ENCODE data around the gene RGS6.

RGS6 gene

DNA sequence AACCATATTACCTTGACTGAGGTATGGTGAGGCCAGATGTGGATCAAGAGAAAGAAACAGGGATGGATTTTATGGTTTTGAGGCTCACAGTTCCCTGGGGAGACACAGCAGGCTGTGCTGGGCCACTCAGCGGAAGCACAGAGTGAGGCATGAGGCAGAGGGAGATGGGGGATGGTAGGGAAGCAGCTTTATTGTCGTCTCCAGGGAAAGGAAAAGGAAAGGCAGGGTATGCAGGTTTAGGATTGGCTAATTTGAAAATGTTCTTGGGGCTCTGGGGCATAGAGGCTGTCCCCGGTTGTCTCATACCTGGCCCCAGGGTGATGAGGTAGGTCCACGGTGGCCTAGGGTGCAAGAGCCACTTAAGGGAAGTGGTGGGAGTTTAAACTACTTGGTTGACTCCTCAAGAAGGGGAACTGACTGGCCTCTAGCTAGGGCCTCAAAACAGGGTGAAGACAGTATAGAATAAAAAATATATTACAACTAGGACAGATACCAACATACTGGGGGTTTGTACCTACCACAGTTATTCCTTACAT is 322.8 kb downstream of the RGS6 start:
- DNase-seq: no peak

DNA sequence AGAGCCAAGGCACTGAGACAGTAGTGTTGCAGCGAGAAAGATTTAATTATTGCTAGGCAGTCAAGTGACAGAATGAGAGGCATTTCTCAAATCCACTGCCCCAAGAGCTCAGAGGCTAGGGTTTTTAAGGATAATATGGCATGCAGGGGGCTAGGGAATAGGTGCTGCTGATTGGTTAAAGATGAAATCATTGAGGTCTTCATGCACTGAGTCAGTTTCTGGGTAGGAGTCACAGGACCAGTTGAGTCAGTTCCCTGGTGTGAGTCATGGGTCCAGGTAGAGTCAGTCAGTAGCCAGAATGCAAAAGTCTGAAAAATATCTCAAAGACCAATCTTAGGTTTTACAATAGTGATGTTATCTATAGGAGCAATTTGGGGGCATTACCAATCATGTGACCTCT is 323.8 kb downstream of the RGS6 start:
- no peak for DNase-seq

DNA sequence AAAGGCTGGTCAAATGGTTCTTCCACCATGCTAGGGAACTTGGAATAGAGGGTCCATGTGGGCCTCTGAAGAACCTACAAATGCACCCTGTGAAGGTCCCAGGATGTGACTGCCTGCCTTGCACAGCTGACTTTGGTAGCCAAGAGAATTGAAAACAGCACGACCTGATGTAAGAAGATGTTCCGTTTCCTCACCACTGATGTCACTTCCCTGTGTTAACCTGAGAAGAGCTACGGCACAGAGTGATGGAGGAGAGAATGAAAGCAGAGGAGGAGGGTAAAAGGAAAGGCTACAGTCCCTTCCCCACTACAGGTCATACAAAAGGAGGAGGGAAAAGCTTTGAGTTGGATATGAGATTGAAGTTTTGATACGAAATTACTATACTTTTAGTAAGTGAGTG is 328.8 kb downstream of the RGS6 start:
- no peak for DNase-seq

DNA sequence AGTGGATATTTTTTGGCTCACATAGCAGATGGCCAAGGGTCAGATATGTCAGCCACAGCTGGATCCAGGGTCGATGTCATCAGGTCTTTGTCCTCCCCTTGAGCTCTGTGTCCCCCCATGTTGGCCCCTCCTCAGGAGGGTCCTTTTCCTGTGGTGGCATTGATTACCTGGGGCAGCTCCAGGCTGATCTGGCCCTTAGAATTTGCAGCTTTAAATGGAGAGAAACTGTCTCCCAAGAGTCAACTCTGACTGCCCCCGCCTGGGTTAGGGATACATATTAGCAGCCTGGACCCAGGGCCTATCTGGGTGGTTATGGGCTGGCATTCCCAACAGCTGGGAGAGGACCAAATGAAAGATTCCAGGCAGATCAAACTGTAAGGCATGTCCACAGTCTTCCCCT is 330.5 kb downstream of the RGS6 start:
- no peak for DNase-seq

DNA sequence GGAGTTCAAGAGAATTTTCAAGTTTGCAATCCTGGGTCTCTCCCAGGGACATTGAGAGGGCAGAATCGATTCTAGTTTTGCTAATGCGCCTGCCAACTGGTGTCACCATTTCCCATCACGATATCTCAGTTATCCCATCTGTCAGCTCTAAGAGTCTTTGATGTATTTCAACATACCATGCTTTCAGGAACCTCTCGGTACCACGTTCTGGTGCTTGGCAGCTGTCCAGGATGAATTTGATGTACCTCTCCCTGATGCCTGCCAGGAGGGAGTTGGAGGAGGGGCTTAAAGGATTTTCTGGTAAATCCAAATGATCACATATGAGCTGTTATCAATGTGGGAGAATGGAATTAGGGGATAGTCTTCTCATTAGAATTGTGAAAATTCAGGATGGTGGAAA is 332.5 kb downstream of the RGS6 start:
- no peak for DNase-seq

DNA sequence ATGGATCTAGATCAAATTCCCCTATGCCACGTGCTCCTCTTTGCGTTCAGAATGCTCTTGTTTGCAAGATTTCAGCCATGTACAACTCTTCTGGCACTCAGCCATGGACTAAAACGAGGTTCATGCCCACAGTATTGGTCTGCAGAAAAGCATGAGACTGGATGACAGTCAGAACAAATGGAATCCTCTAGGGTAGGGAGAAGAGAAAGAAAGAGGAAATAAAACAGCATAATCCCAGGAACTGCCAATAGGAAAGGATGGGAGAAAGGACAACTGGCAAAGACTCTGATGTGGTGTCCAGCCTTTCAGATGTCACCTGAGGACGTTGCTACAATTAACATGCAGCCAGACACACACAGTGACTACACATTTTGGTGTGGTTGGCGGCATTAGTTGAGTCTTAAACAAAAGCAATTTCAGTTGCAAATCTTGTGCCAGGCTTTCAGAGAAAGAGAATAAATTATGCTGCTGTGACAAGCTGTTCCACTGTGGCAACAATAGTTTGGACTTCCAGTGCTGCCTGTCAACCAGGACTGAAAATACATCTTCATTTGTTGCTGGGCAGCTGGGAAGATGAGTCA is 338.0 kb downstream of the RGS6 start:
- no peak for DNase-seq

DNA sequence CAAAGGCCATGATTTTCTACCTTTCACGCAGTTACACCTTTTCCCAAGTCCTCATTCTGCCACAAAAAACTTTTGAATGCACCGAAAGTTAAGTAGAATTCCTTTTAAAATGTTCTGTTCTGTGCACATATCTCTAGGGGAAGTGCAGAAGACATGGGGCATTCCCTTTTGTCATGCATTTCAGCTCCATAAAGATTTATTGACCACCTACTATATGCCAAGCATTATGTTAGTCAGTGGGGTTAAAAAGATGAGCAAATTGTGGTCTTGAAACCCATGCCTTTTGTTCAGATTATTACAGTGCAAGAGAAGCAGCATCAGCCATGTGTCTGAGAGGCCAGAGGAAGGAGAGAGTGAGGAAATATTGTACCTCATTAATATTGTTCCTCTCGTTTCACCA is 338.5 kb downstream of the RGS6 start:
- DNase-seq: no peak

DNA sequence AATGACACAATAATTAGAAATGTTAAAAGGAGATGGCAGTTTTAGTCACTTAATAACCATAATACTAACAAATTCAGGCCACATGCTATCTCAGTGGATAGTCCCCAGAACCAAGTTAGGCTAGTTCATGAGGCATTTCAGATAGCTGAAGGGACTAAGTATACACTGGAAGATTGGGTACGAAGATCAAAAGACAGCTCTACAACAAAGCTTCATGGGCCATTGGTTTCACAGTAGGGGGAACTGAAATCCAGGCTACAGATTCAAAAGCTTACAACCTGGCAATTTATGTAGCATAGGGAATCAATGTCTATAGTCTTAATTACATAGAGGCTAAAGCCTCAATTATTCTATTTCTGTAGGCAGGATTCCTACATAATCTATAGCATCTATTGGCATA is 343.0 kb downstream of the RGS6 start:
- no peak for DNase-seq

DNA sequence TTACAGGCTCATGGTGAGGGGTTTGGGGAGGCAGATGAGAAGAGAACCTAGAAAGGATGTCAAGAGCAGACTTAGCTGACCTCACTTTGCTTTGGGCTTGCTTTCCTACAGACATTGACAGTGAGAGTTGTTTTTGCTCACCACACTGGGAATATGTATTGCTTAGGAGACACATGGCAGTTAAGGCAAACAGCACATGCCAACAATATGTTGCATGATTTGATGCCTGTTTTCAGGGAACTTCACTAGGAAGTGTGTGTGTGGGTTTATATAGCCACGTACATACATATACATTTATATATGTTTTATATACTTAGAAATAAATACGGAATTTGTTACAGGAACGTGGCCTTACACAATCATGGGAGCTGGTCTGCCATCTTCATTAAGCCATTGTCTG is 346.1 kb downstream of the RGS6 start:
- DNase-seq: no peak

DNA sequence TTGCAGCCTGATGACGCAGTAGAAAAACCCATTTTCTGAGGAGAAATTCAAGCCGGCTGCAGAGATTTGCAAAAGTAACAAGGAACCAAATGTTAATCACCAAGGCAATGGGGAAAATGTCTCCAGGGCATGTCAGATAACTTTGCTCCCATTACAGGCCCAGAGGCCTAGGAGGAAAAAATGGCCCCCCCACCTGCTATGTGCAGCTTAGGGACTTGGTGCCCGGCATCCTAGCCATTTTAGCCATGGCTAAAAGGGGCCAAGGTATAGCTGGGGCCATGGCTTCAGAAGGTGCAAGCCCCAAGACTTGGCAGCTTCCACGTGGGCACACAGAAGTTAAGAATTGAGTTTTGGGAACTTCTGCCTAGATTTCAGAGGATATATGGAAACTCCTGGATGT is 351.9 kb downstream of the RGS6 start:
- DNase-seq: no peak

DNA sequence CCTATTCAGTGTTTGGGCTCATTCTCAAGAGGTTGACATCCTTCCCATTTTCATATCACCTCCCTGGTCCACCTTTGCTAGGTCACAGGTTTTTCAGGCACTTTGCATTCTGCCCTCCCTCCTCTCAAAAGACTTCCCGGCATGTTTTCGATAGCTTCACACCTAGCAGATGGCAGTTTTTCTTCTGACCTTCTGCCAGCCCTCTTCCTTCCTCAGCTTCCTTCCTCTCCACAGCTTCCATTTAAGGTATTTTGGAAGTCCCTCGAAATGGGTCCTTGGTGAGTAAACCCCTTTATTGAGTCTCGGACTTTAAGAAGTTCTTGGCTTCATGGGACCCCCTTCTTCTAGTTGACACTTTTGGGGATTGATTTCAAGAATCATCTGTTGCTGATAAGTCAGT is 358.0 kb downstream of the RGS6 start:
- no peak for DNase-seq

DNA sequence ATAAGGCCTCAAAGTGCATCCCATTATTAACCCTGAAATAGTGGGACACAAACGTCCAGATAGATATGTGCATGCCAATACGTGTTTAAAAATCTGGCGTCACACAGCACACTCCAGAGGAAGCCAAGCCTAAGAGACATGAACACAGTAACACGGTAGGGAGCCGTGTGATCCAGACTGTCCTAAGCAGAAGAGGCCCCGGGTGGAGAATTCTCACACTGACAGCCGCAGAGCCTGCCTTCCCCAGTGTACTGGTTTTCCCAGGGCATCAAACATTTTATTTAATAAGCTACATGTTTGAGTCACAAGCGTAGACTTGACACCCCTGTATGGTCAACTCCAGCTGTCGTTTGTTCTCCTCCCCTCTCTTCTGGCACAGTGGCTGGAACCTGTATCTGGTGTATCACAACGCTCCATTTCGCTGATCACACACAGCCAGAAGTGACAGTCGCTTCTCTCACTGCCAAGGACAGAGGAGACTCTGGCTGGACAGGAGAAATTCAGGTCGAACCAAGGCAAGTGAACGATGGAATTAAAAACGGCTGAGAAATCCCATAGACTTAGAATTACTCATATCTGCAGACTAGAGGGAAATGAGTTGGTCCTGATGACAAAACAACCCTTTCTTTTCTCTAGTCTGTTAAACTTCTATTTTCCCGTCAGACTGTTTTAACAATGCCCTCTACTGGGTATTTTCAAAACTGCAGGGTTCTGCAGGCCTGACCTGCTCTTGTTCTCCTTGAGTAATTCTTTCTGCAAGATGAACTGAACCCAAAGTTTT is 359.9 kb downstream of the RGS6 start:
- DNase-seq: no peak

DNA sequence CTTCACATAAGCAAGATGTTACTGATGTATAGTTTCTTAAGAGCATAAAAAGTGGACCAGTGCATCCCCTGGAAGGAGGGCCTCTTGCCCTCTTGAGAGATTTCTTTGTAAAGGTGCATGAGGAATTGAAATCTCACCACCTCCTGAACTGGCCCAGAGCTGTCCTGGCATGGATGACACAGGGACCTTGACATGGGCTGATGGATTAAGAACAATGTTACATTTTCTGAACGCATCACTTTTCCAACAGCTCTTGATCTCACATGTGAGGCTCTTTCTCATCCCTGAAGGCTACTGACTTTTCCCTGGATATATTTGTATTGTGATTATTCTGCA is 360.4 kb downstream of the RGS6 start:
- no peak for DNase-seq

DNA sequence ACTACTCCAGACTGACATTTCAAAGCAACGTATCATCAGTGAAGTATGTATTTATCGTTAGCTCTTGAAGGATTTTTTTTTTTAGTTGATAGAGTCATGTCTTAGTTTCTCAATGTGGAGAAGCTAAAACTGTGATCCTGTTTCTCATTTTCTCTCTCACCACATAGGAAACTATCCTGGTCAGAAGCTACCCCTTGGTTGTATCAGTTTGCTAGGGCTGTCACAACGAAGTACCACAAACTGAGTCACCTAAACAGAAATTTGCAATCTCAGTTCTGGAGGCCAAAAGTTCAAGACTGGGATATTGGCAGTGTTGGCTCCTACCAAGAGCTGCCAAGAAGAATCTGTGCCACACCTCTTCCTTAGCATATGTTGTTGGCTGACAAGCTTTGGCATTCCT is 369.1 kb downstream of the RGS6 start:
- no peak for DNase-seq

DNA sequence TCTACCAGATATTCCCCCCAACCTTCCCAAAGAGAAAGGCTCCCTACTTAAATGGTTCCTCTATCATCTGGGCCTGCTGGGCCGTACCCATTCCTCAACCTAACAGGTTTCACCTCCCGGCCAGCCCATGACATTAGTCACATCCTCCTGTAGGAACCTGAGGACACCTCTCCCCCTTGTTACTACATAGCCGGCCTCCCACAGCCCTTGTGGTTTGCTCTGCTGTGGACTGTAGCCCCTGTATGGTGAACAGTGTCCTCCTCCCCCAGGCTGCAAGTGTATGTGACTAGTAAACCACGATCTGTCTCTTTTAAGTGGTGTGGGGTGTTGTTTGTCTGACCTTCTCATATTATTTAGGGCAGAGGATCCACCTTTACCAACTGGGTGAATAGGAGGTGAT is 371.7 kb downstream of the RGS6 start:
- no peak for DNase-seq

DNA sequence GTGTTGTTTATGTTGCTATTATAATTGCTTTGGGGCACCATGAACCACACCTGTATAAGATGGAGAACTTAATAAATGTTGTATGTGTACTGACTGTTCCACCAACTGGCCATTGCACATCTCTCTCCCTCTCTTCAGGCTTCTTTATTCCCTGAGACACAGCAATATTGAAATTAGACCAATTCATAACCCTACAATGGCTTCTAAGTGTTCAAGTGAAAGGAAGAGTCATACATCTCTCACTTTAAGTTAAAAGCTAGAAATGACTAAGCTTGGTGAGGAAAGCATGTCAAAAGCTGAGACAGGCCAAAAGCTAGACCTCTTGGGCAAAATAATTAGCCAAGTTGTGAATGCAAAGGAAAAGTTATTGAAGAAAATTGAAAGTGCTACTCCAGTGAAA is 373.3 kb downstream of the RGS6 start:
- DNase-seq: no peak

DNA sequence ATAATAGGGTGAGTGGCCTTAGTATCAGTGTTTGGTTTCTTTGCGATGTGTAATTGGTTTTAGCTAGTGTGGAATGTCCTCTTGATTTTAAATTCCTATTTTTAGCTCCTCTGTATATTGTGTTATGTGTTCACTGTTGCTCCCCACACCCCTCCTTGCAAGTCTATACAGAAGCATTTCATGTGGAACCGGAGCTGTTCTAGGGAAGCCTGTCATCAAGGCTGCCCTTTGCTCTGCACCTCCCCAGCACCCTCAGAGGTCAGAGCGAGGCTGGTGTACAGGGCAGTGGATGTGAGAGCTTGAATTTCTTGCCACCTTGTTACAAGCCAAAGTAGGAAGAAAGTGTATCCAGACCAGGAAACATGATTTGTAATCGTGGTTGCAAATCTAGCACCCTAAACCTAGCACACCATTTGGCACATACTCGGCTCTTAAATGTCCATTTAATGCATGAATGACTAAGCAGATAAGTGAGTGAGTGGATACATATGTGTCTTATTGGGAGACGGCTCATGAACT is 376.8 kb downstream of the RGS6 start:
- DNase-seq: no peak

DNA sequence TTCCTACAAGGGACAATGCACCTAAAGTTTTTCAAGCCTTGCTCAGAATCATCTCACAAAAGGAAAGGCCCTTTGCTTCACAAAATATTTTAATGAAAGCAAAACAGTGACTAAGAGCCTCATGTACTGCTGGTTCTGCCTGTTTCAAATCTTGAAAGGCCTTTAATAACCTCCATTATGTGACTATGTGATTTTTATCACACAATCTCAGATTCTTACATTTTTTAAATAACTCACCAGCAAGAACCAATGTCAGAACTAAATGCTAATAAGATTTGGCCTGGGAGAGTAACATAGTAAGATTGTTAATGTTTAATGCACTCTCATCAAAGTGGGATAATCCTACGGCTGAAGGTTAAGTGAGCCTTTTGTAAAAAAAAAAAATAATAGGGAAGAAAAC is 378.9 kb downstream of the RGS6 start:
- DNase-seq: no peak

DNA sequence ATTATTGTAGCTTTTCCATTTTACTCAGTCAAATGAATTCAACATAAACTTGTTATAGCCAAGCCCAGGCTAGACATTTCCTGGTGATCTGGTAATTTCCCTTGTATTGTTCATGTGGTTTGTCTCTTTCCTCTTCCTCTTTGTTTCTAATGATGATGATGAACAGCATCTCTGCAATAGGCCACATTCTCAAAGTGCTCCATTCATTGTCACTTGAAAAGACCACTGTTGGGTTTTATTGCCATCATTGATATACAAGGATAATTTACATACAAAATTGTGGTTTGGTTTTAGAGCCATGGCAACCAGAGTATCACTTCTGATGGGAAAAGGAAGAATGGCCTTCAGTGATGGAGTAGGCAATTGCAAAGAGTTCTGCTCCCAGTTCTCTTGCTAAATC is 379.3 kb downstream of the RGS6 start:
- DNase-seq: no peak

DNA sequence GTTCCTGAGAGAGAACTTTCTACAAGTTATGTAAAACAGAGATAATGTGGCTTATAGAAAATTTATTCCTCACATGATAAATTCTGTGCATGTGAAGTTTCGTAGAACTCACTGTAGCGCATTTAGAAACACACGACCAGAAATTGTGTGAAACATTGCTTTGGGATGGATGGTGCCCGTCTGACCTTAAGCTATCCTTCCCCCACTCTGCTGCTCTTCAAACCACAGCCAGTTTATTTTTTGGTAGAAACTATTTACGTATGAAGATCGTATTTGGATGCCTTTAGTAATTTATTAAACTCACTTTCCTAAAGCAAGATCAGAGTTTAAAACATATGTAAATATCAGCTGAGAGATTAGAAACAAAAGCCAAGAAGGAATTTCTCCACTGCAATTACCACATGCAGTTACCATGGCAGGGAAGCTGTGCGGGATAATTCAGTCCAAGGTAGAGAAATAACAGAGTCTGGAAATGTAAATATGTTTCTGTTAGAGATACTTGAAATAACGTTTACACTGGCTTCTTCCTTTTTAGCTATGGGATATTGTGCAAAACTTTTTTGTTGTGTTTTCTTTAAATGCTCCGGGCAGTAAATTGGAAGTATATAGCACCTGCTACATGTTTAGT is 382.7 kb downstream of the RGS6 start:
- DNase-seq: no peak

DNA sequence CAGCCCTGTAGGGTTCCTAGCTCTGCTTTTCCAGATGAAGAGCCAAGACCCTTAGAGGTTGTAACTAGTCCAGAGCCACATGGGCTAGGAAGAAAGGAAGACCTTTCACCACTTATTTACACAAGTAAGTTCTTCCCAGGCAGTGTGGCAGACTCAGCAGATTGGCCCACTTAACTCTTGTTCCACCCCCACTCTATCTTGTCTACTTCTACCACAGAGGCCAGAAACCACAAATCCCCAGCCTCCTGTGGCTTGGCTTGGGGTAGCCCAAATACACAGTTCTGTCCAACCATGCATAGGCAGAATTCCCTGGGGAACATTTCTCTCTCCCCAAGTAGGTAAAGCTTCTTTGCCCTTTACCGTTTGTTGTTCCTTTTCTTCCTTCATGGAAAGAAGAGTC is 383.5 kb downstream of the RGS6 start:
- no peak for DNase-seq

DNA sequence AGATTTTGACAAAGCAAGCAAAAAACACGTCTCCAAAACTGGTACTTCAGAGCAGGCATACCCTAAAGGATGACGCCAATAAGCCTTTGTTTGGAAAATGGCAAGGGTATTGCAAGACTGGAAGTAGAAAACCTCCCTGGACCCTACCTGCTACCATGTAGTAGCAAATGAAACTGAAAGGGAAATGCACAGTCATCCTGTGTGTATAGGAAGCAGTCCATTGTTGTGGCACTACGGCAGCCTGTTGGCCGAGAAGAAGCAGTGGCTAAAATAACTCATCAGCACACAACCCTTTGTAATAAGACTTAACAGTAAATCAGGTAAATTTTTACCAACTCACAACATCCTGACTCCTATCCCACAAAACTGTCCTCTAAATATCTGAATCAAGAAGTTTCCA is 386.4 kb downstream of the RGS6 start:
- DNase-seq: no peak

DNA sequence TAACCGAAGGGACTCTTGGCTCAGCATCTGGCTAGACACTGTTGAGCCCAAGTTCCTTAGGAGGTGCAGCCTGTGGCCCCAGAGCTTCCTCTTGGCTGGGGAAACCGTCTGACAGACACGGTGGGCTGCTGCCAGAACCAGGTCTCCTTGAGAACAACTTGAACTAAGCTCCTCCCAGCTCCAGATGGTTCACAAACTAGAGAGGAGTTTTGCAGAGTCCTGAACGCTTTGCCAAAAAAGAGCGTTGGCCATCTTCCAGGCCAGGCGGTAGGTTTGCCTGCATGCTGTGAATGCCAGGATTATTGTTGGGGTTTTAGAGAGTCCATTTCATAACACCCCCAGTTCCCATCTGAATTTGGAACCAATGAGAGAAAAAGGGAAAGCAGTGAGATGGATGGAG is 399.8 kb downstream of the RGS6 start:
- DNase-seq: no peak

DNA sequence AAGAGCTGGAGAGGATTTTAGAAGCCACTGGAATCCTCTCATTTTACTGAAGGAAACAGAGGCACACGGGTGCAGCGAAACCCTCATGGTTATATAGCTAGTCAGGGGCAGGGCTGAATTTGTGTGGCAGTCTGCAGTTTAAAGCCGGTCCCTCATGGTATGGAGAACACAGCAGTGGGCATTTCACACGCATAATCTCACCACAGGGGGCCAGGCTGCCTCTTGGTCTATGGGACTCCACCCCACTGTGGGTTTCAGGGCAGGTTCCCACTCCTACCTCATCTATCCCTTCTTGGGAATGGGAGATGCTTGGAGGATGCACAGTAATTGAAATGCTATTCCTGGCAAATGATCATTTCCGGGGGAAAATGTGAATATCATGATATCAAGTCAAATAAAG is 400.6 kb downstream of the RGS6 start:
- no peak for DNase-seq
